Activated T-helper 1 cell treated with anti-CD3 and anti-CD28 coated beads, Interleukin-12 subunit alpha, Interleukin-12 subunit beta, Interleukin-2, Interleukin-4 antibody, amounts not matched to agents 30 ng/mL and 10 ng/mL and 1 ng/mL, durations not matched to agents 14 hours and 24 hours and 36 hours (primary cell): ENCODE results near the gene NKAIN4. TPM values are rescaled to one million over a fixed set of nuclear protein-coding genes. Genes with fewer than 3 reads are reported as not detected.

ENCODE experiments used
- DNase-seq: peaks from one replicate; pipeline ENCODE4 v3.0.0; 2021; ENCODE audit warnings: low spot score
- H3K27ac Mint-ChIP-seq: one replicate; pipeline ENCODE4 v1.8.0; 2021; ENCODE audit warnings: mild to moderate bottlenecking, mixed read lengths
- H3K27me3 Mint-ChIP-seq: one replicate; pipeline ENCODE4 v1.8.0; 2022; ENCODE audit warnings: mild to moderate bottlenecking, moderate library complexity, mixed read lengths; ENCODE audit not compliant: insufficient read depth
- H3K36me3 Mint-ChIP-seq: one replicate; pipeline ENCODE4 v1.8.0; 2021; ENCODE audit warnings: low read depth, mixed read lengths
- H3K4me1 Mint-ChIP-seq: one replicate; pipeline ENCODE4 v1.8.0; 2021; ENCODE audit warnings: low read depth, mixed read lengths
- H3K4me3 Mint-ChIP-seq: one replicate; pipeline ENCODE4 v1.8.0; 2021; ENCODE audit warnings: mild to moderate bottlenecking, moderate library complexity, mixed read lengths
- H3K9me3 Mint-ChIP-seq: one replicate; pipeline ENCODE4 v1.8.0; 2021; ENCODE audit warnings: mixed read lengths
- intact Hi-C: fragments of 100-400 bp; cut with micrococcal nuclease; formaldehyde crosslinking; loops from one replicate; pipeline ENCODE4 v1.15.1; 2024
- total RNA-seq: library from RNA; stranded (reverse); gene quantifications from 2 replicates; pipeline ENCODE4 v1.2.3, GENCODE V29; 2022

NKAIN4 gene
- total RNA-seq, 1 donor from 2014 or later = not detected

DNA sequence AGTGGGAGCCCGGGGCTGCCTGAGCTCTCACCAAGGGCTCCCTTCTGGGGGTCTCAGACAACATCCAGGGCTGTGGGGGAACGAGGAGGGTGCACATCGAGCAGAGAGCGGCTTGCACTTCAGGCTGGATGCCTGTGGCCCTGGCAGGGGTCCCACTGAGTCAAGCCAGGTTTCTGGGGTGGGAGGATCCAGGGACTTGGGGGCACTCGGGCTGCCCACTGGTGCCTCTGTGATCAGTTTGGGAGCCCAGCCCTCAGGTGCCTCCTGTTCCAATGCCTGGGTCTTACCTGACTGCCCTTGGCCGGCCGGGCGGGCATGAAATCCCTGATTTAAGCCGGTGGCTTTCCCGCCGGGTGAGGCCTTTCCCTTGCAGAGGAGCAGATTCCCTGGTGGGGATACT lies 39.2 kb upstream of the NKAIN4 start:
- peaks cover 4% of the 10 kb centered on the region for H3K36me3 Mint-ChIP-seq
- intact Hi-C loops = loop anchor here (5.0 kb wide), 1 partner anchor 76 kb away; the partner anchor contains the start of gene YTHDF1
- peaks cover 10% of the 10 kb centered on the region for H3K27me3 Mint-ChIP-seq
- no peaks in the 10 kb centered on the region for H3K4me1 Mint-ChIP-seq
- H3K4me3 Mint-ChIP-seq = no peak overlapping the region
- H3K27ac Mint-ChIP-seq = no peak overlapping the region
- DNase-seq = no peak
- H3K9me3 Mint-ChIP-seq = no peaks in the 10 kb centered on the region

DNA sequence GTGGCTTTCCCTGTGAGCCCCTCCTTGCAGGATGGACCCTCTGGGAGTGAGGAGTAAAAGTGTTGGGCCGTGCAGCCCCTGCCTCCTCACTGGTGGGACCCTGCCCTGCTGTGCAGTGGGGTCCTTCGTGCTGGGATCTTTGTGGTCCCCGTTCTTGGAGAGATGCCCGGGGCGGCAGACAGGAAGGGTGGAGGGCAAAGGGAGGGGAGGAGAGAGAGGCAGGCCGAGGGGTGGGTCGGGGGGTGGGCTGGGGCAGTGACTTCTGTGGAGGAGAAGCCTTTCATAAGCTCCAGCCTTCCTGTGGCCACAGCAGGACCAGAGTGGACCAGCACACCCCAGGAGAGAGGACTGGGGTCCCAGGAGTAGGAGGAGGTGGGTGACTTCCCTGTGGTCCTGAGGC lies 38.6 kb upstream of the NKAIN4 start, which contains the start of gene COL20A1:
Gene COL20A1 (plus strand): TSS at position 283 of the 400 bp plus-strand sequence. CDS start 1,922 bp downstream, outside the sequence.
- Mint-ChIP-seq H3K27ac (no peak within 1 kb of the TSS), H3K36me3 (peaks cover 4% of the 10 kb centered on the region), H3K4me3 (no peak within 1 kb of the TSS), H3K27me3 (peaks cover 10% of the 10 kb centered on the region), H3K4me1 (no peaks in the 10 kb centered on the region), H3K9me3 (no peaks in the 10 kb centered on the region)
- intact Hi-C loops = loop anchor here (5.0 kb wide), 1 partner anchor 76 kb away; the partner anchor contains the start of gene YTHDF1
- DNase-seq = no peak

DNA sequence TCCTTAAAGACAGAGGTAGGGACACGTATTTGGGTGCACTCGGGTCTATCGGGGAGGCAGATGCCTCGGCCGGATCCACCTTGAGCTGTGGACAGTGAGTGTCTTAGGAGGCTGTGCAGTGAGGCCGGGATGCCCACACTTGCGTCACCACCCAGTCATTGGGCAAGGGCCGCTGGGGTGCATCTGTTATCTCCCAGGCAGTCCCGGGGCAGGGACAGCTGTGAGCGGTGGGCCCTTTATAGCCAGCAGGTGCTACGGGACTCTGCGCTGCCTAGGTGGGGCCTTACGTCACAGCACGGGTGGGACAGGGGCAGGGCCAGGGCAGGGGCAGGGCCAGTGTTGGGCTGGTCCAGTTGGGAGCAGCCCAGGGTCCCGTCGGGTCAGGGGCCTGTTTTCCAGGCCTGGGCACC lies 38.0 kb upstream of the NKAIN4 start:
- H3K4me1 Mint-ChIP-seq = no peaks in the 10 kb centered on the region
- H3K4me3 Mint-ChIP-seq = no peak overlapping the region
- DNase-seq = no peak
- peaks cover 4% of the 10 kb centered on the region for H3K36me3 Mint-ChIP-seq
- H3K9me3 Mint-ChIP-seq = no peaks in the 10 kb centered on the region
- intact Hi-C loops = loop anchor here (5.0 kb wide), 1 partner anchor 75 kb away; the partner anchor contains the start of gene YTHDF1
- H3K27ac Mint-ChIP-seq = no peak overlapping the region
- H3K27me3 Mint-ChIP-seq = peaks cover 10% of the 10 kb centered on the region

DNA sequence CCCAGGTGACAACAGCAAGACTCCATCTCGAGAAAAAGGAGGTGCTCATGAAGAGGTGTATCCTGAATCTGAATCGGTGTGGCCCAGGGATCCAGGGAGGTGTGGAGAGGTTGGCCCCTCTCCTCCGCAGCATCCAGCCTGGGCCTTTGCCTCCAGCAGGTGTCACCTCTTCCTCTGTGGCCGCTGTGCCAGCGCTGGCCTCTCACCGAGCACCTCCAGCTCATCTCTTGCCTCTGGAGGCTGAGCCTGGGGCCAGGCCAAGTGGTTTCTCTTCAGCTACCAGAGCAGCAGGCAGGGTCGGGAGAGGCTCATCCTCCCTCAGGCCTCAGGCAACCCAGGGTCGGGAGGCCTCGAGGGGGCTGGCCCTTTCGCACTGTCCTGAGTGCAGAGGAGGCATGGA lies 37.5 kb upstream of the NKAIN4 start:
- intact Hi-C loops = loop anchor here (5.0 kb wide), 1 partner anchor 75 kb away; the partner anchor contains the start of gene YTHDF1
- H3K27ac Mint-ChIP-seq = no peak overlapping the region

DNA sequence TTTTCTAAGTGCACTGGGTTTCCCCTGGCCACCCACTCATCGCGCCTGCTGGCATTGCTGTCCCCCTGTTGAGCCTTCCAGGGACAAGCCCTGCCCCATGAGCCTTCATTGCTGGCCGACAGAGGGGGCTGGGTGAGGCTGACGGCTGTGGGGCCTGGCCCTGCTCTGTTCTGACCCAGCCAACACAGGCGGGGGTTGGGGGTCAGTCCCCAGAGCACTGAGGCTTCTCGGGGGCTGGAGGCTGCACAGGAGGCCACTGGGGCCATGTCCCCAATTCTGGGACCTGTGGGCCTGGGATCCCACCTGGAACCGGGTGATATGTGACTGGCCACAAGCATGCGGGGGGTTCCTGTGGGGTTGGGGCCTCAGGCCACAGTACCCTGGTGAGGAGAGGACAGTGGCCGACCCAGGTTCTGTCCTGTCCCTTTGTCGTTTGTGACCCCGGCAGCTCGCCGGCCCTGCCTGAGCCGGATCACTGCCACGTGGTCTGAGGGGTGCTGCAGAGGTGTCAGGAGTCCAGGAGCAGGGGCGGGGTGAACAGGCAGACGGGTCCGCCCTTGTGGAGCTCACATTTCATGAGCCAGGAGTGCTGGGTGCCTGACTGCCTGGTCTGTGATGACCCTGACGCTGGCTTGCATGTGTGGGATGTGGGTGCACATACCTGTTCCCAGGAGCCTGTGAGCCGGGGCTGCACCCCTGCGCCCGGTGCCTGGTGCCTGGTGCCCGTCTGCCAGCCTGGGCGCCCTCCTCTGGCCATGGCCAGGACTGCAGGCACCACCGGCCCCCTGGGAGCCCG lies 36.6 kb upstream of the NKAIN4 start:
- intact Hi-C loops = loop anchor here (5.0 kb wide), 1 partner anchor 74 kb away; the partner anchor contains the start of gene YTHDF1
- H3K4me3 Mint-ChIP-seq = no peak overlapping the region
- no peaks in the 10 kb centered on the region for H3K4me1 Mint-ChIP-seq
- H3K36me3 Mint-ChIP-seq = peaks cover 5% of the 10 kb centered on the region
- no peaks in the 10 kb centered on the region for H3K9me3 Mint-ChIP-seq
- peak; percentile 43 for DNase-seq
- H3K27ac Mint-ChIP-seq = no peak overlapping the region
- peaks cover 8% of the 10 kb centered on the region for H3K27me3 Mint-ChIP-seq

More for the DNA sequence above, 37.5 kb upstream of the NKAIN4 start:
- no peaks in the 10 kb centered on the region for H3K4me1 Mint-ChIP-seq
- H3K9me3 Mint-ChIP-seq = no peaks in the 10 kb centered on the region
- H3K36me3 Mint-ChIP-seq = peaks cover 4% of the 10 kb centered on the region
- peaks cover 10% of the 10 kb centered on the region for H3K27me3 Mint-ChIP-seq
- no peak overlapping the region for H3K4me3 Mint-ChIP-seq
- DNase-seq = no peak

DNA sequence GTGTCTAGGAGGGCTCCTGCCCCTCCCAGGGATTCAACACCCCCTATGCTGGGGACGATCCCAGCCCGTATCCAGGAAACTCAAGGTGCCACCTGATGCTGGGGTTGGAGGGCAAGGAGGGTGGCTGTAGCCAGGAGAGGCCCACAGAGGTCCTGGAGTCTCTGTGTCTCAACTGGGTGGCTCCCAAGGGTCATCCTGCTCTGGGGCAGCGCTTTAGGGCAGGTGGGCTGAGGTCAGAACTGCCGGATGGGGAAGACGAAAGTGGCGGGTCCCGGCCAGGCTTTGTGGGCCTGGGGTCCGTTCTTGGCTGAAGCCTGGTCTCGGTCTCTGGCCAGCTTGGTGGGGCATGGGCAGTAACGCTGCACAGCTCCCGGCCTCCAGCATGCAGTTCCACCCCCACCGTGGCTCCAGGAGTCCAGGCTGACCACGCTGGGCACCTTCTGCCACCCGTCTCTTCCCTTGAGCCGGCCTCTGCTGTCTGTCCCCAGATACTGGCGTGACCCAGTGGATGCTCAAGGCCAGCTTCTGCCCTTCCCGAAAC lies 35.9 kb upstream of the NKAIN4 start:
- H3K4me1 Mint-ChIP-seq = no peaks in the 10 kb centered on the region
- peaks cover 6% of the 10 kb centered on the region for H3K36me3 Mint-ChIP-seq
- H3K27ac Mint-ChIP-seq = no peak overlapping the region
- no peaks in the 10 kb centered on the region for H3K9me3 Mint-ChIP-seq
- H3K27me3 Mint-ChIP-seq = peaks cover 1% of the 10 kb centered on the region
- intact Hi-C loops = loop anchor here (5.0 kb wide), 1 partner anchor 73 kb away; the partner anchor contains the start of gene YTHDF1
- H3K4me3 Mint-ChIP-seq = no peak overlapping the region
- no peak for DNase-seq

DNA sequence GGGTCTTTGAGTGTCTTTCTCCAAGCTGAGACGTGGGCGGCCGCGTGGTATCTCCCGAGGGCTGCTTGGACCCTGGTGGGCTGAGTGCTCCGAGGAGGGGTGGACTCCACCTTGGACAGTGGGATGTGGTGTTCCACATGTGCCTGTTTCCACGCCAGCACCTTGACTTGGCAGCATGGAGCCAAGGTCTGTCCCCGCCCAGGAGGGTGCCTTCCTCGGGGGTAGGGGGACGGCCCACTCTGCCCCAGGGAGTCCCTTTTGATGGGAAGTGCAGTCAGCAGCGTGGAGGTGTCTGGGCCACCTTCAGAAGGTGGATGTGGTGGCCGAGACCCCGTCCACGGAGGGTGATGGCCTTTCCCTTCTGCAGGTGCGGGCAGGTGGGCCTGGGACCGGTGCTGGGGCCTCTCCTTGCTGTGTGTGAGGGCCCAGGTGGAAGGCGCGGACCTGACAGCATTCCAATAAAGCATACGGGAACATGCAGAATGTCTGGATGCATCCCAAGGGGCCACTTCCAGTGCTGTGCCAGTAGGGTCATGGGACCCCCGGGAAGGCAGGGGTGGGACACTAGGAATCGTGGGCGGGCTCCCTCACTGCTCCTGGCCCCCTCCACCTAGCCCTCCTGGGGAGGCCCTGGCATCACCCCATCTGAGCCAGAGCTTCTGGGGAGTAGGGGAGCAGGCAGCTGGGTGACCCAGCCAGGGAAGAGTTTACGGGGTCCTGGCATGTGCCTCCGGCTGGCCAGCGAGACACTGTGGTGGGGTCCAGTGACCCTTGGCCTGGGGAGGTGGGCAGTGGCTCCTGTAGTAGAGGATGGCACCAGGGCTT lies 35.3 kb upstream of the NKAIN4 start:
- Mint-ChIP-seq H3K9me3 (no peaks in the 10 kb centered on the region), H3K4me1 (no peaks in the 10 kb centered on the region), H3K27ac (no peak overlapping the region), H3K4me3 (no peak overlapping the region), H3K27me3 (no peaks in the 10 kb centered on the region), H3K36me3 (peaks cover 6% of the 10 kb centered on the region)
- no peak for DNase-seq
- intact Hi-C loops = loop anchor here (5.0 kb wide), 1 partner anchor 72 kb away; the partner anchor contains the start of gene YTHDF1

DNA sequence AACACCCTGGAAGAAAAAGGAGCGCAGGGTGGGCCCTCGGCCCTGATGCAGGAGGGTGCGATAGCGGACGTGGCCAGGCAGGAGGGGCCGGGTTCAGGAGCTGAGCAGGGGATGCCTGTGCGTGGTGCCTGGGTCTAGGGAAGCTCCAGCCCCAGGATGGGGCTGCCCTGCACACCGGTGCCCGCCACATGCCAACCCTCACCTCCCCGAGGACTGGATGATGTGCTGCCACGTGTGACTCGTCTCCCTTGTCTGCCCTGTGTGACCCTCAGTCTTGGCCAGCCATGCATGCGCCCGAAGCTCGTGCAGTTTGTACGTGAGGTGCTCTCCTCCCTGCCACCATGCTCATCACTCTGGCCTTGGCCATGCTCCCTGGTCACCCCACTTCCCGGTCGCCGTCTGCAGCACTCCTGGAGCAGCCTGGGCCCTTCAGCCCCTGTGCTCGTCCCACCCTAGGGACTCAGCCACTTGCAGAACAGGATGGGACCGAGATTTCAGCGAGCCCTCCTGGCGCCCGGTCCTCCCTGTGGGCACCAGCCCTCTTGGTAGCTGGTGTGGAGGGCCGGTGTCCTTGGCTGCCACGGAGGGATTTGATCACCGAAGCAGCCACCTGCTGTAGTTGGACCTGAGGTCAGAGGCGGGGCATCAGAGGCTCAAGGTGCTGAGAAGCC lies 34.5 kb upstream of the NKAIN4 start:
- H3K27me3 Mint-ChIP-seq = no peaks in the 10 kb centered on the region
- no peaks in the 10 kb centered on the region for H3K9me3 Mint-ChIP-seq
- no peak overlapping the region for H3K4me3 Mint-ChIP-seq
- H3K27ac Mint-ChIP-seq = no peak overlapping the region
- H3K4me1 Mint-ChIP-seq = no peaks in the 10 kb centered on the region
- intact Hi-C loops = no loop called here
- no peak for DNase-seq
- H3K36me3 Mint-ChIP-seq = peaks cover 6% of the 10 kb centered on the region

DNA sequence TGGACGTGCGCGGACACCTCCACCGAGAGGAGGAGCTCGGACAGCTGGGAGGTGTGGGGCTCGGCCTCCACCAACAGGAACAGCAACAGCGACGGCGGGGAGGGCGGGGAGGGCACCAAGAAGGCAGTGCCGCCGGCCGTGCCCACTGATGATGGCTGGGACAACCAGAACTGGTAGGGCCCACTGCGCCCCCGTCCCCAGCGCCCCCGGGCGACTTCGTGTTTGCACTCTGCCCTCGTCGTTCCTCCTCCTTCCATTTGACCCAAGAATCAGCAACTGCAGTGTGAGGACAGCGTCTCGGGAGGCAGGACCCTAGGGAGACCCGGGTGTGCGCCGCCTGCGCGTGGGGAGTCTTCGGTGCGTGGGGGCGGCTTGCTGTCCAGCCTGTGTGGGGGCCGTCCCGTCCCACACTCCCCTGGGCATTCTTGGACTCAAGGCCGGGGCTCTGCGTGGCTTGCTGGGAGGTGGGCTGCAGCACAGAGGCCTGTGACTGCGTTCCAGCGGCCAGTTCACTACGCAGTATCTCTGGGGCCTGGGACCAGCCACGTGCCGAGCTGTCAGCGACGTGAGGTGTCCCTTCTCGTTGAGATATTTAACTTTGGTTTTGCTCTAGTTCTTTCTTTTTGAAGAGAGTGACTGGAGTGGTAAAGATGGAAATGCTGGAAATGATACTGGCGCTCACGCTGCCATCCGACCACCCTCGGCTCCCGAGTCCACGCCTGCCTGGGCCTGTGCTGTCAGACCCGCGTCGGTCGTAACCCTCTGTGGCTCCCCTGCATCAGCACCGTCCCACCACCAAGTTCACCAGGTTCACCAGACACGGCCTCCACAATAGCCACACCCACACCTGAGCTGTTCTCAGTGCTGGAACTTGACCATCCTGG lies 33.7 kb upstream of the NKAIN4 start:
- H3K4me3 Mint-ChIP-seq = no peak overlapping the region
- intact Hi-C loops = no loop called here
- no peaks in the 10 kb centered on the region for H3K4me1 Mint-ChIP-seq
- DNase-seq = no peak
- peaks cover 6% of the 10 kb centered on the region for H3K36me3 Mint-ChIP-seq
- no peak overlapping the region for H3K27ac Mint-ChIP-seq
- H3K9me3 Mint-ChIP-seq = no peaks in the 10 kb centered on the region
- no peaks in the 10 kb centered on the region for H3K27me3 Mint-ChIP-seq

DNA sequence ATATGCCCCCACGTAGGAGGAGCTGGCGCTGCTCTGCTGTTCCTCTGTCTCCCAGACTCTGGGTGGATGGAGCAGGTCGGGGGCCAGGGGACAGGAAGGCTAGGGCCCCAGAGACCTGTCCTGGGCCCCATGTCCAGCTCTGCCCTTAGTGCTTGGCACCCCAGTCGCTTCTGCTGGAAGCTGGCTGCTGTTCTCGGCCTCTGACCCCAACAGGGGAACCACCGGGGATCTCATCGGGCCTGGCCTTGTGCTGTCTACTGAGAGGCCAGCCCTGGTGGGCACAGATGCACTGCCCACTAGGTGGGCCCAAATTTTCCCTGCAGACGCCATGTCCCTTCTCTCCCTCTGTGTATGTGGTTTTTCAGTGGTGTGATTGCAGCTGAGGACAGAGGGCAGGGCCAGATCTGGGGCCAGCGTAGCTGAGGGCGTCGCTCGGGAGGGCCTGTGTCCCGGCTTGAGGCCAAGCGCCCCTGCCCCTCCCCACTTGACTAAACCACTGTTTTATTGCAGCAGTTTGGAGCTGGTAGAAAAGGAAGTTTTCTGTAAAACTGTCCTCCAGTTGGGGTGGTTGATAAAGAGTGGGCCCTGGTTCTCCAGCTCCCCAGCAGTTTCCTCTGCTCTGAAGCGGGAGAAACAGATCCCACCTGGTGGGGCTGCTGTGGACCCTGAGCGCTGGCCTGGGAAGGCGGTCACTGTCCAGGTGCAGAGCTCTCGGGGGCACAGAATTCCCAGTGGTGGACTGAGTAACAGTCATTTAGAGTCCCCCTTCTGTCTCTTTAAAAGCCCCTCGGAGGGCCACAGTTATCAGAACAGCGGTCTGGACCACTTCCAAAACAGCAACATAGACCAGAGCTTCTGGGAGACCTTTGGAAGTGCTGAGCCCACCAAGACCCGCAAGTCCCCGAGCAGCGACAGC lies 32.8 kb upstream of the NKAIN4 start:
- intact Hi-C loops = no loop called here
- Mint-ChIP-seq H3K27me3 (no peaks in the 10 kb centered on the region), H3K36me3 (peaks cover 6% of the 10 kb centered on the region)

More for the DNA sequence above, 32.8 kb upstream of the NKAIN4 start:
- no peak overlapping the region for H3K27ac Mint-ChIP-seq
- no peak for DNase-seq
- H3K4me1 Mint-ChIP-seq = no peaks in the 10 kb centered on the region
- H3K4me3 Mint-ChIP-seq = no peak overlapping the region
- H3K9me3 Mint-ChIP-seq = no peaks in the 10 kb centered on the region
